HEK293 (cell line): Measurements from ENCODE around the gene PRMT1.

ENCODE experiments used
- CTCF ChIA-PET: fragments of 350-600 bp; formaldehyde crosslinking; extraction: SDS; loops from one replicate; lab custom pipeline; 2021; ENCODE audit warnings: antibody characterized with exemption; lab: Yijun Ruan, JAX
- POLR2A ChIA-PET: fragments of 300-600 bp; formaldehyde crosslinking; extraction: SDS; loops from one replicate; lab custom pipeline; 2020; ENCODE audit warnings: antibody characterized with exemption, inconsistent platforms; lab: Yijun Ruan, JAX
- H3K27ac ChIP-seq: fragments of 200-500 bp; sonication (Bioruptor generic); 2 replicates; pipeline ENCODE4 v1.5.1; 2014; ENCODE audit warnings: low read depth, low read length, control low read depth, inconsistent platforms; ENCODE audit errors: extremely low read depth
- H3K36me3 ChIP-seq, 2 experiments: fragments of 200-500 bp in 1 of 2; sonication (Bioruptor generic) in 1 of 2; 1 replicate in 1 of 2; 2 replicates in 1 of 2; pipeline ENCODE4 v1.5.1; 2014 to 2017; ENCODE audit warnings: inconsistent platforms in 2 of 2, low read length in 2 of 2; ENCODE audit not compliant: control insufficient read depth in 2 of 2, insufficient read depth in 1 of 2
- H3K4me1 ChIP-seq: fragments of 200-500 bp; sonication (Bioruptor generic); 2 replicates; pipeline ENCODE4 v1.5.1; 2014; ENCODE audit warnings: mild to moderate bottlenecking, low read length, inconsistent platforms; ENCODE audit not compliant: control insufficient read depth, insufficient read depth
- H3K4me3 ChIP-seq: 2 replicates; pipeline ENCODE4 v1.5.1; 2011; ENCODE audit warnings: low read depth, mild to moderate bottlenecking, control low read depth, low read length, moderate library complexity
- H3K9me3 ChIP-seq: fragments of 200-500 bp; sonication (Bioruptor generic); 2 replicates; pipeline ENCODE4 v1.5.1; 2014; ENCODE audit warnings: low read depth, low read length, inconsistent platforms; ENCODE audit not compliant: control insufficient read depth, insufficient read depth
- BCL11B ChIP-seq: fragments of 450-650 bp; formaldehyde crosslinking; IDR thresholded peaks from 2 replicates; pipeline ENCODE4 v1.5.1; 2016; ENCODE audit warnings: low read depth, missing biosample characterization, missing genetic modification characterization
- SP3 ChIP-seq: fragments of 450-650 bp; formaldehyde crosslinking; IDR thresholded peaks from 2 replicates; pipeline ENCODE4 v1.5.1; 2016; ENCODE audit warnings: missing biosample characterization, missing genetic modification characterization
- TSHZ1 ChIP-seq: fragments of 450-650 bp; formaldehyde crosslinking; IDR thresholded peaks from 2 replicates; pipeline ENCODE4 v1.5.1; 2016; ENCODE audit warnings: missing biosample characterization, missing genetic modification characterization, borderline replicate concordance
- YY2 ChIP-seq: fragments of 450-650 bp; formaldehyde crosslinking; IDR thresholded peaks from 2 replicates; pipeline ENCODE4 v1.5.1; 2016; ENCODE audit warnings: missing biosample characterization, missing genetic modification characterization
- ZBTB11 ChIP-seq: fragments of 450-650 bp; formaldehyde crosslinking; conservative IDR thresholded peaks from 2 replicates; pipeline ENCODE4 v1.5.1; 2016; ENCODE audit warnings: low read depth, missing biosample characterization, missing genetic modification characterization
- ZBTB44 ChIP-seq: fragments of 450-650 bp; IDR thresholded peaks from 2 replicates; pipeline ENCODE4 v1.5.1; 2018; ENCODE audit warnings: missing biosample characterization, mild to moderate bottlenecking, missing genetic modification characterization
- ZBTB49 ChIP-seq: fragments of 450-650 bp; formaldehyde crosslinking; IDR thresholded peaks from 2 replicates; pipeline ENCODE4 v1.5.1; 2016; ENCODE audit warnings: missing biosample characterization, missing genetic modification characterization, low read depth
- ZEB2 ChIP-seq: fragments of 450-650 bp; formaldehyde crosslinking; IDR thresholded peaks from 2 replicates; pipeline ENCODE4 v1.5.1; 2016; ENCODE audit warnings: missing biosample characterization, missing genetic modification characterization
- ZFP3 ChIP-seq: fragments of 450-650 bp; formaldehyde crosslinking; IDR thresholded peaks from 2 replicates; pipeline ENCODE4 v1.5.1; 2016; ENCODE audit warnings: low read depth, missing biosample characterization, missing genetic modification characterization
- ZNF184 ChIP-seq: fragments of 450-650 bp; IDR thresholded peaks from 2 replicates; pipeline ENCODE4 v1.5.1; 2018; ENCODE audit warnings: missing biosample characterization, mild to moderate bottlenecking, missing genetic modification characterization
- ZNF488 ChIP-seq: fragments of 450-650 bp; formaldehyde crosslinking; IDR thresholded peaks from 2 replicates; pipeline ENCODE4 v1.5.1; 2016; ENCODE audit warnings: missing biosample characterization, missing genetic modification characterization
- ZNF555 ChIP-seq: fragments of 450-650 bp; formaldehyde crosslinking; conservative IDR thresholded peaks from 2 replicates; pipeline ENCODE4 v1.5.1; 2017; ENCODE audit warnings: missing biosample characterization, mild to moderate bottlenecking, missing genetic modification characterization, inconsistent platforms
- ZNF664 ChIP-seq: fragments of 450-650 bp; formaldehyde crosslinking; IDR thresholded peaks from 2 replicates; pipeline ENCODE4 v1.5.1; 2016; ENCODE audit warnings: missing biosample characterization, missing genetic modification characterization
- ZNF777 ChIP-seq: fragments of 450-650 bp; formaldehyde crosslinking; IDR thresholded peaks from 2 replicates; pipeline ENCODE4 v1.5.1; 2017; ENCODE audit warnings: missing biosample characterization, missing genetic modification characterization, borderline replicate concordance

Gene PRMT1

GRCh38 chr19:49696115-49696514, 19.0 kb downstream of the PRMT1 start:
- ChIA-PET POLR2A (interaction anchor here (0.7 kb wide), 1 partner anchor 289 kb away, joined by 7 read pairs; no protein-coding TSS in a partner anchor), CTCF (interaction anchor here (1.3 kb wide), 1 partner anchor 11 kb away, joined by 4 read pairs; no protein-coding TSS in a partner anchor)
- no peaks in the 10 kb centered on the region for H3K9me3 ChIP-seq
- H3K36me3 ChIP-seq: no peaks in the 10 kb centered on the region
- TF ChIP-seq ZNF555: no peak
- TF ChIP-seq ZNF664: peak; percentile 98
- TF ChIP-seq ZBTB49 (tag by site-specific recombination): no peak
- H3K27ac ChIP-seq: no peak overlapping the region
- H3K4me3 ChIP-seq: no peak overlapping the region
- peaks cover 3% of the 10 kb centered on the region; the same call in 1 of the 2 replicates for H3K4me1 ChIP-seq

- H3K4me1 ChIP-seq: no peaks in the 10 kb centered on the region
- H3K27ac ChIP-seq: no peak overlapping the region
- POLR2A ChIA-PET: no interaction called here
- H3K4me3 ChIP-seq: no peak overlapping the region
- no peak for TF ChIP-seq ZFP3 (tag by site-specific recombination)
- no peak for TF ChIP-seq ZEB2
- TF ChIP-seq ZBTB11 (tag by site-specific recombination): no peak
- TF ChIP-seq ZNF184 (tag by site-specific recombination): no peak
- TF ChIP-seq SP3 (tag by site-specific recombination): no peak
- TF ChIP-seq ZNF777 (tag by site-specific recombination): no peak
- no peak for TF ChIP-seq TSHZ1
- no peak for TF ChIP-seq ZBTB44 (tag by site-specific recombination)
- TF ChIP-seq BCL11B: no peak
- TF ChIP-seq ZNF488: no peak
- TF ChIP-seq YY2 (tag by site-specific recombination): no peak
- no peaks in the 10 kb centered on the region for H3K36me3 ChIP-seq
- no peaks in the 10 kb centered on the region for H3K9me3 ChIP-seq
- CTCF ChIA-PET: interaction anchor here (0.6 to 1.3 kb wide), 2 partner anchors 12 kb away, joined by 3 to 4 read pairs; no protein-coding TSS in a partner anchor
Measured at GRCh38 chr19:49696865-49697264, 19.8 kb downstream of the PRMT1 start.
